ENCODE data around the gene RAF1. TPM values are rescaled to one million over a fixed set of nuclear protein-coding genes. Genes with fewer than 3 reads are reported as not detected.
A peak's percentile ranks its signal among the peaks of the same experiment; 100 is the strongest.

RAF1 gene
- total RNA-seq, result 100 to 1,000 TPM; 140 to 178 TPM

- Histone ChIP-seq H3K9me3 (no peaks in the 10 kb centered on the region), H3K4me3 (peak within 1 kb of the TSS; percentile 85 to 95), H3K36me3 (no peaks in the 10 kb centered on the region), H3K4me1 (peaks cover 0 to 30% of the 10 kb centered on the region in 2 donors), H3K27me3 (no peaks in the 10 kb centered on the region), H3K27ac (peak within 1 kb of the TSS; percentile 99)
- TF ChIP-seq CTCF (IDR thresholded peaks at IDR 0.05), result no peak
- peak; percentile 98 for DNase-seq (ENCODE audit: low spot score)
These were observed at the start of gene RAF1 for GRCh38 chr3:12663936-12664908. RAF1 (minus strand) TSS chr3:12664117; CDS start chr3:12618721, 45,396 bp downstream.

- no peak overlapping the region for H3K4me3 ChIP-seq
- TF ChIP-seq CTCF (IDR thresholded peaks at IDR 0.05), result no peak
- H3K27me3 ChIP-seq, result no peaks in the 10 kb centered on the region
- peaks cover 0 to 6% of the 10 kb centered on the region in 2 donors for H3K4me1 ChIP-seq
- no peak for DNase-seq (ENCODE audit: low spot score)
- H3K27ac ChIP-seq, result no peak overlapping the region
- H3K36me3 ChIP-seq, result no peaks in the 10 kb centered on the region
- H3K9me3 ChIP-seq, result no peaks in the 10 kb centered on the region
These were observed 46.1 kb upstream of the RAF1 start for GRCh38 chr3:12710062-12710461.

- Histone ChIP-seq H3K4me3 (no peak overlapping the region), H3K9me3 (no peaks in the 10 kb centered on the region), H3K27ac (no peak overlapping the region), H3K36me3 (no peaks in the 10 kb centered on the region), H3K4me1 (peaks cover 0 to 6% of the 10 kb centered on the region in 2 donors), H3K27me3 (no peaks in the 10 kb centered on the region)
- TF ChIP-seq CTCF (IDR thresholded peaks at IDR 0.05), result no peak
- no peak for DNase-seq (ENCODE audit: low spot score)
These were observed 45.4 kb upstream of the RAF1 start for GRCh38 chr3:12709334-12709733.

- no peaks in the 10 kb centered on the region for H3K27me3 ChIP-seq
- no peaks in the 10 kb centered on the region for H3K36me3 ChIP-seq
- no peak overlapping the region for H3K4me3 ChIP-seq
- H3K27ac ChIP-seq, result no peak overlapping the region
- peaks cover 0 to 6% of the 10 kb centered on the region in 2 donors for H3K4me1 ChIP-seq
- TF ChIP-seq CTCF (IDR thresholded peaks at IDR 0.05), result no peak
- no peak for DNase-seq (ENCODE audit: low spot score)
- H3K9me3 ChIP-seq, result no peaks in the 10 kb centered on the region
These were observed 44.8 kb upstream of the RAF1 start for GRCh38 chr3:12708584-12709192.

- Histone ChIP-seq H3K4me1 (peaks cover 0 to 6% of the 10 kb centered on the region in 2 donors), H3K4me3 (no peak overlapping the region), H3K27me3 (no peaks in the 10 kb centered on the region), H3K36me3 (no peaks in the 10 kb centered on the region), H3K9me3 (no peaks in the 10 kb centered on the region), H3K27ac (no peak overlapping the region)
- TF ChIP-seq CTCF (IDR thresholded peaks at IDR 0.05), result no peak
- no peak for DNase-seq (ENCODE audit: low spot score)
These were observed 43.5 kb upstream of the RAF1 start for GRCh38 chr3:12707449-12707848.

Measured in right atrium auricular region (tissue), 2 donors.